ENCODE data around the gene TTLL6.
"Not testable (repeated sequence)": the region's sequence is repeated elsewhere in the genome, so short reads cannot be mapped to it uniquely, and the experiment has no call there.

The TTLL6 gene

GRCh38 chr17:48722915-48723422 lies 94.1 kb downstream of the TTLL6 start, which contains the start of gene PRAC2:
Gene PRAC2 (plus strand): TSS chr17:48723185. CDS start chr17:48724411, 1,226 bp downstream.
- no peaks in the 10 kb centered on the region for H3K9me3 ChIP-seq (ENCODE audit: control insufficient read depth, insufficient read depth, low read length)
- H3K4me1 ChIP-seq (ENCODE audit: control insufficient read depth, insufficient read depth, low read length): peaks cover 11% of the 10 kb centered on the region
- H3K27me3 ChIP-seq (ENCODE audit: control insufficient read depth, insufficient read depth, low read length): peaks cover 100% of the 10 kb centered on the region
- H3K9ac ChIP-seq (ENCODE audit: low read depth, low read length): no peak within 1 kb of the TSS
- no peaks in the 10 kb centered on the region for H3K36me3 ChIP-seq (ENCODE audit: control insufficient read depth, insufficient read depth, low read length)
- peak within 1 kb of the TSS; percentile 32 for H3K4me3 ChIP-seq (ENCODE audit: low read depth, low read length)

GRCh38 chr17:48722201-48722907 lies 94.7 kb downstream of the TTLL6 start, which contains the start of gene PRAC1:
Gene PRAC1 (minus strand): TSS chr17:48722518. CDS start chr17:48722392, 126 bp downstream.
- Histone ChIP-seq H3K4me3 (ENCODE audit: low read depth, low read length) (peak within 1 kb of the TSS; percentile 32), H3K4me1 (ENCODE audit: control insufficient read depth, insufficient read depth, low read length) (peaks cover 11% of the 10 kb centered on the region), H3K9me3 (ENCODE audit: control insufficient read depth, insufficient read depth, low read length) (no peaks in the 10 kb centered on the region), H3K36me3 (ENCODE audit: control insufficient read depth, insufficient read depth, low read length) (no peaks in the 10 kb centered on the region), H3K9ac (ENCODE audit: low read depth, low read length) (no peak within 1 kb of the TSS), H3K27me3 (ENCODE audit: control insufficient read depth, insufficient read depth, low read length) (peaks cover 100% of the 10 kb centered on the region)

- H3K4me1 ChIP-seq (ENCODE audit: control insufficient read depth, insufficient read depth, low read length): peaks cover 11% of the 10 kb centered on the region
- peaks cover 100% of the 10 kb centered on the region for H3K27me3 ChIP-seq (ENCODE audit: control insufficient read depth, insufficient read depth, low read length)
- H3K9me3 ChIP-seq (ENCODE audit: control insufficient read depth, insufficient read depth, low read length): no peaks in the 10 kb centered on the region
- H3K4me3 ChIP-seq (ENCODE audit: low read depth, low read length): no peak overlapping the region
- no peak overlapping the region for H3K9ac ChIP-seq (ENCODE audit: low read depth, low read length)
- H3K36me3 ChIP-seq (ENCODE audit: control insufficient read depth, insufficient read depth, low read length): no peaks in the 10 kb centered on the region
Measured at GRCh38 chr17:48721009-48721402, 96.0 kb downstream of the TTLL6 start.

- Histone ChIP-seq H3K9me3 (ENCODE audit: control insufficient read depth, insufficient read depth, low read length) (no peaks in the 10 kb centered on the region), H3K36me3 (ENCODE audit: control insufficient read depth, insufficient read depth, low read length) (no peaks in the 10 kb centered on the region), H3K4me3 (ENCODE audit: low read depth, low read length) (peak overlapping the region; percentile 45), H3K4me1 (ENCODE audit: control insufficient read depth, insufficient read depth, low read length) (peaks cover 11% of the 10 kb centered on the region), H3K27me3 (ENCODE audit: control insufficient read depth, insufficient read depth, low read length) (peaks cover 100% of the 10 kb centered on the region), H3K9ac (ENCODE audit: low read depth, low read length) (no peak overlapping the region)
Measured at GRCh38 chr17:48720266-48721008, 96.6 kb downstream of the TTLL6 start.

- Histone ChIP-seq H3K9me3 (ENCODE audit: control insufficient read depth, insufficient read depth, low read length) (no peaks in the 10 kb centered on the region), H3K27me3 (ENCODE audit: control insufficient read depth, insufficient read depth, low read length) (peaks cover 100% of the 10 kb centered on the region), H3K4me1 (ENCODE audit: control insufficient read depth, insufficient read depth, low read length) (peaks cover 11% of the 10 kb centered on the region), H3K9ac (ENCODE audit: low read depth, low read length) (no peak overlapping the region), H3K36me3 (ENCODE audit: control insufficient read depth, insufficient read depth, low read length) (no peaks in the 10 kb centered on the region), H3K4me3 (ENCODE audit: low read depth, low read length) (peak overlapping the region; percentile 45)
Measured at GRCh38 chr17:48719642-48720265, 97.3 kb downstream of the TTLL6 start.

- Histone ChIP-seq H3K27me3 (ENCODE audit: control insufficient read depth, insufficient read depth, low read length) (peaks cover 100% of the 10 kb centered on the region), H3K36me3 (ENCODE audit: control insufficient read depth, insufficient read depth, low read length) (no peaks in the 10 kb centered on the region), H3K9ac (ENCODE audit: low read depth, low read length) (no peak overlapping the region), H3K9me3 (ENCODE audit: control insufficient read depth, insufficient read depth, low read length) (no peaks in the 10 kb centered on the region), H3K4me3 (ENCODE audit: low read depth, low read length) (peak overlapping the region; percentile 45), H3K4me1 (ENCODE audit: control insufficient read depth, insufficient read depth, low read length) (peaks cover 11% of the 10 kb centered on the region)
Measured at GRCh38 chr17:48718761-48719641, 98.0 kb downstream of the TTLL6 start.

GRCh38 chr17:48718227-48718760 lies 98.7 kb downstream of the TTLL6 start:
- no peak overlapping the region for H3K9ac ChIP-seq (ENCODE audit: low read depth, low read length)

GRCh38 chr17:48717367-48718226 lies 99.4 kb downstream of the TTLL6 start:
- H3K36me3 ChIP-seq (ENCODE audit: control insufficient read depth, insufficient read depth, low read length): no peaks in the 10 kb centered on the region
- H3K4me3 ChIP-seq (ENCODE audit: low read depth, low read length): peak overlapping the region; percentile 45
- peaks cover 95% of the 10 kb centered on the region for H3K27me3 ChIP-seq (ENCODE audit: control insufficient read depth, insufficient read depth, low read length)
- H3K9ac ChIP-seq (ENCODE audit: low read depth, low read length): no peak overlapping the region
- H3K4me1 ChIP-seq (ENCODE audit: control insufficient read depth, insufficient read depth, low read length): peaks cover 11% of the 10 kb centered on the region
- H3K9me3 ChIP-seq (ENCODE audit: control insufficient read depth, insufficient read depth, low read length): no peaks in the 10 kb centered on the region

More at GRCh38 chr17:48718227-48718760, 98.7 kb downstream of the TTLL6 start:
- peak overlapping the region; percentile 45 for H3K4me3 ChIP-seq (ENCODE audit: low read depth, low read length)
- H3K4me1 ChIP-seq (ENCODE audit: control insufficient read depth, insufficient read depth, low read length): peaks cover 11% of the 10 kb centered on the region
- H3K9me3 ChIP-seq (ENCODE audit: control insufficient read depth, insufficient read depth, low read length): no peaks in the 10 kb centered on the region
- H3K27me3 ChIP-seq (ENCODE audit: control insufficient read depth, insufficient read depth, low read length): peaks cover 99% of the 10 kb centered on the region
- no peaks in the 10 kb centered on the region for H3K36me3 ChIP-seq (ENCODE audit: control insufficient read depth, insufficient read depth, low read length)

GRCh38 chr17:48716549-48716948 lies 100.5 kb downstream of the TTLL6 start:
- not testable (repeated sequence) for H3K4me3 ChIP-seq (ENCODE audit: low read depth, low read length); H3K36me3 ChIP-seq (ENCODE audit: control insufficient read depth, insufficient read depth, low read length); H3K9ac ChIP-seq (ENCODE audit: low read depth, low read length); H3K4me1 ChIP-seq (ENCODE audit: control insufficient read depth, insufficient read depth, low read length); H3K9me3 ChIP-seq (ENCODE audit: control insufficient read depth, insufficient read depth, low read length)
- peaks cover 93% of the 10 kb centered on the region for H3K27me3 ChIP-seq (ENCODE audit: control insufficient read depth, insufficient read depth, low read length)
